ENCODE measurements around the gene CUL7. TPM values are rescaled to one million over a fixed set of nuclear protein-coding genes. Genes with fewer than 3 reads are reported as not detected.

CUL7 gene
- total RNA-seq, 1 experiment from 2014 or later, result 23.5 TPM

- no peaks in the 10 kb centered on the region for H3K4me1 ChIP-seq (ENCODE audit: insufficient read depth, low read length)
- H3K79me1 ChIP-seq (ENCODE audit: insufficient read depth, low read depth, low read length, poor library complexity, severe bottlenecking), result peaks cover 4% of the 10 kb centered on the region
- TF ChIP-seq CTCF (conservative IDR thresholded peaks at IDR 0.05), result no peak
- H3K4me2 ChIP-seq (ENCODE audit: insufficient read depth, insufficient read length, low read length), result no peak overlapping the region
- Mint-ChIP-seq H3K4me1 (peaks cover 17 to 23% of the 10 kb centered on the region in 2 experiments), H3K36me3 (ENCODE audit: insufficient read depth in 1 of 3, low read depth in 3 of 3) (peaks cover 14 to 48% (median 31%) of the 10 kb centered on the region in 3 experiments), H3K9me3 (no peaks in the 10 kb centered on the region), H3K27ac (peak overlapping the region in 1 of 3 experiments; percentile 56; a peak in 1 of 7 replicates), H3K4me3 (no peak overlapping the region), H3K27me3 (ENCODE audit: low read depth) (no peaks in the 10 kb centered on the region; the same call in 1 of the 2 replicates)
- no peak overlapping the region for H3K9ac ChIP-seq (ENCODE audit: extremely low read depth, insufficient read length, low read length)
- no peak overlapping the region for H3K27ac ChIP-seq (ENCODE audit: insufficient read length, low read depth, low read length)
- DNase-seq, result no peak
- no peak overlapping the region for H2BK20ac ChIP-seq (ENCODE audit: low read depth, low read length, poor library complexity, severe bottlenecking)
- no peak overlapping the region for H3K14ac ChIP-seq (ENCODE audit: insufficient read depth, low read length)
- H2BK15ac ChIP-seq (ENCODE audit: low read depth, low read length), result no peak overlapping the region
- H4K20me1 ChIP-seq (ENCODE audit: control insufficient read depth, insufficient read depth, insufficient read length), result no peaks in the 10 kb centered on the region
- H3T11ph ChIP-seq (ENCODE audit: low read length), result no peak overlapping the region
- H4K8ac ChIP-seq (replicated peaks; ENCODE audit: insufficient read length, low read depth, low read length), result no peak overlapping the region
- no peak overlapping the region for H4K91ac ChIP-seq (ENCODE audit: insufficient read length, low read depth, low read length)
- no peaks in the 10 kb centered on the region for H3K9me3 ChIP-seq (ENCODE audit: control insufficient read depth, low read depth, low read length)
- no peak overlapping the region for H3K18ac ChIP-seq (ENCODE audit: insufficient read length, low read depth, low read length)
- H2BK12ac ChIP-seq (ENCODE audit: insufficient read length, low read depth, low read length), result no peak overlapping the region
- no peak overlapping the region for H3K56ac ChIP-seq (ENCODE audit: insufficient read length, low read depth, low read length)
- H2AK5ac ChIP-seq (ENCODE audit: insufficient read length, low read length), result no peak overlapping the region
- no peak overlapping the region for H2BK120ac ChIP-seq (ENCODE audit: low read depth, low read length, poor library complexity, severe bottlenecking)
- no peaks in the 10 kb centered on the region for H3K23me2 ChIP-seq (ENCODE audit: insufficient read length, low read depth, low read length, poor library complexity, severe bottlenecking)
- WGBS (ENCODE audit: extremely low coverage, insufficient read length, low lambda C conversion rate), result no CpG with 5 or more reads among the region's 5 CpGs
- H3K79me2 ChIP-seq (ENCODE audit: insufficient read depth, low read length), result no peaks in the 10 kb centered on the region; the same call in 1 of the 2 replicates
- H3K23ac ChIP-seq (ENCODE audit: insufficient read length, low read depth, low read length), result no peak overlapping the region
- H2BK5ac ChIP-seq (ENCODE audit: insufficient read length, low read length), result no peak overlapping the region
- H3K4ac ChIP-seq (ENCODE audit: low read depth, low read length), result no peak overlapping the region
- no peak overlapping the region for H4K5ac ChIP-seq (ENCODE audit: insufficient read length, low read depth, low read length)
- no peaks in the 10 kb centered on the region for H3K27me3 ChIP-seq (ENCODE audit: insufficient read depth, low read length)
- no peak overlapping the region for H2AFZ ChIP-seq (ENCODE audit: low read length)
Measured at GRCh38 chr6:42989923-42990322, 63.7 kb downstream of the CUL7 start.

Measured in H9 (cell line).